LNCAP (cell line): ENCODE measurements around the gene OR2B2.
A peak's percentile ranks its signal among the peaks of the same experiment; 100 is the strongest.

Experiments
- TF ChIP-seq, protein P1 (sequence below): fragments of 450-650 bp; IDR thresholded peaks from 2 replicates; pipeline ENCODE4 v1.5.1; 2017; ENCODE audit warnings: mild to moderate bottlenecking

OR2B2 gene

DNA sequence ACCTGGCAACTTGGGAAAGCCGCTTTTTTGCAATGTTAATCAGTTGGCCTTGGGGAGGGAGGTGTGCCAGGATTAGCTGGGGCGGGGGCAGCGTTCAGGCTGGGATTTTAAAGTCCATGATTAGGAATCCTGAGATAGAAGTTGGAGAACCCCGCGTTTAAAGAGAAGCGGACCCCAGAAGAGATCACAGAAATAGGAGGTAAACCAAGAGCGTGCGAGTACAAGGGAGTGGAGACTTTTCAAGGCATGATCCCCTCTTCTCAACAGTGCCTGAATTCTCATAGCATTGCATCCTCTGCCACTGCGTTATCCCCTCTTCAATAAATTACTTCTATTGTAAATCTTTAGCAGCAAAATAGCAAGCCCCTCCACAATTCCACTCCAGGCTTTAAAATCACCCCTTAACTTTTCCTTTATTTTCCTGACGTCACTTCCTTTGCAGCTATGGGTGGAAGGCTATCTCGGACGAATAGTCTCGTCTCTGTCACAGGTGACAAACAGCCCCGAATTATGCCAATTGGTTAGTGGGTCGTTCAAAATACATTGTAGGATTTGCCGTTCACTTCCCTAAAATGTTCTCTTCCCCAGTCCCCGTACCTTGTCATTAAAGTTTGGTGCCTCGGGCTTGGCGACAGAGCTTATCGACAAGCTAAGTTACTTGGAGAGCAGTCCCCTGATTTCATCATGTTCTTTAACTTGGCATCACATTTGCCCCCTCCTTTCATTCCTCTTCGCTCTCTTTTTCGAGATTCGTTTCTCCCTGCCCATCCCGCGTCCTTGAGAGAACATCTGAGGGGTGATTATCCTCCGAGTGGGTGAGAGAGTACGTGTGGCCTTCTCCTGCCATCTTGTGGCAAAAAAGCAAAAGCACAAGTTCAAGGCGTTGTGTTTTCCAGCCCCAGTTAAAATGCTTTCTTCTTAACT is 17.1 kb downstream of the OR2B2 start:
- TF ChIP-seq, protein P1, sequence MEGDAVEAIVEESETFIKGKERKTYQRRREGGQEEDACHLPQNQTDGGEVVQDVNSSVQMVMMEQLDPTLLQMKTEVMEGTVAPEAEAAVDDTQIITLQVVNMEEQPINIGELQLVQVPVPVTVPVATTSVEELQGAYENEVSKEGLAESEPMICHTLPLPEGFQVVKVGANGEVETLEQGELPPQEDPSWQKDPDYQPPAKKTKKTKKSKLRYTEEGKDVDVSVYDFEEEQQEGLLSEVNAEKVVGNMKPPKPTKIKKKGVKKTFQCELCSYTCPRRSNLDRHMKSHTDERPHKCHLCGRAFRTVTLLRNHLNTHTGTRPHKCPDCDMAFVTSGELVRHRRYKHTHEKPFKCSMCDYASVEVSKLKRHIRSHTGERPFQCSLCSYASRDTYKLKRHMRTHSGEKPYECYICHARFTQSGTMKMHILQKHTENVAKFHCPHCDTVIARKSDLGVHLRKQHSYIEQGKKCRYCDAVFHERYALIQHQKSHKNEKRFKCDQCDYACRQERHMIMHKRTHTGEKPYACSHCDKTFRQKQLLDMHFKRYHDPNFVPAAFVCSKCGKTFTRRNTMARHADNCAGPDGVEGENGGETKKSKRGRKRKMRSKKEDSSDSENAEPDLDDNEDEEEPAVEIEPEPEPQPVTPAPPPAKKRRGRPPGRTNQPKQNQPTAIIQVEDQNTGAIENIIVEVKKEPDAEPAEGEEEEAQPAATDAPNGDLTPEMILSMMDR = peak; percentile 74

GRCh38 chr6:27893836-27894807 is 18.1 kb downstream of the OR2B2 start:
- TF ChIP-seq, protein P1 = no peak

GRCh38 chr6:27893059-27893835 is 18.9 kb downstream of the OR2B2 start:
- TF ChIP-seq, protein P1 = no peak

DNA sequence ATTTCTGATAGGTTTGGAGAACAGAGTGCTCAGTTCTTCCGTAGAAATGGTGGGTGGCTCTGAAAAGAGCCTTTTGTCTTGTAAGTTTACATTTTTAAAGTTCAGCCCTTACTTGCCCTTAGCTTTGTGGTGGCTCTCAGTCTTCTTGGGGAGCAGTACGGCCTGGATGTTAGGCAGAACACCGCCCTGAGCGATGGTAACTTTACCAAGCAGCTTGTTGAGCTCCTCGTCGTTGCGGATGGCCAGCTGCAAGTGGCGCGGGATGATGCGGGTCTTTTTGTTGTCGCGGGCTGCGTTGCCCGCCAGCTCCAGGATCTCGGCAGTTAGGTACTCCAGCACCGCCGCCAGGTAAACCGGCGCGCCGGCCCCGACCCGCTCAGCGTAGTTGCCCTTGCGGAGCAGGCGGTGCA is 19.5 kb downstream of the OR2B2 start:
- TF ChIP-seq, protein P1 = no peak

DNA sequence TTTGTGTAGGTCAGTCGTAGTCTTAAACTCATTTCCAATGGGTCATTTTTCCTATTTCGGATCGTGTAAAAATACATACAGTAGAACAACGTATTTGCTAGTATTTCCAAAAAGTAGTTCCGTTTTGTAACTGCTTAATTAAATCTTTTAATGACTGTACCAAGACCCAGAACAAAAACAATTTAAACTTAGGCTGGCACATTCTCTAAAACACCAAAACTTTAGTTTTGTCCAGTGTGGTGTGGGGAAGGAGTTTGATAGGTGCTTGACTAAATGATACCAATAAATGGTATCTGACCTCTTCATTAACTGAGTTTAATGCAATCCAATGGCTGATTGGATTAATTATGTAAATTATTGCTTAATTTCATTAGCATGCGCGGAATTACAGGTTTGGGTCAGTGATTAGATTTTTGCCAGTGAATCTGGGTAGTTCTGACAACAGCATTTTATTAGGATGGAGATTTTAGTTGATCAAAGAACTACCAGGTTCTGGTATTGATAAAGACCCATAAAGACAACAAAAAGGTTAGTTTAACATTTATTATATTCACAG is 20.8 kb downstream of the OR2B2 start:
- TF ChIP-seq, protein P1 = no peak

DNA sequence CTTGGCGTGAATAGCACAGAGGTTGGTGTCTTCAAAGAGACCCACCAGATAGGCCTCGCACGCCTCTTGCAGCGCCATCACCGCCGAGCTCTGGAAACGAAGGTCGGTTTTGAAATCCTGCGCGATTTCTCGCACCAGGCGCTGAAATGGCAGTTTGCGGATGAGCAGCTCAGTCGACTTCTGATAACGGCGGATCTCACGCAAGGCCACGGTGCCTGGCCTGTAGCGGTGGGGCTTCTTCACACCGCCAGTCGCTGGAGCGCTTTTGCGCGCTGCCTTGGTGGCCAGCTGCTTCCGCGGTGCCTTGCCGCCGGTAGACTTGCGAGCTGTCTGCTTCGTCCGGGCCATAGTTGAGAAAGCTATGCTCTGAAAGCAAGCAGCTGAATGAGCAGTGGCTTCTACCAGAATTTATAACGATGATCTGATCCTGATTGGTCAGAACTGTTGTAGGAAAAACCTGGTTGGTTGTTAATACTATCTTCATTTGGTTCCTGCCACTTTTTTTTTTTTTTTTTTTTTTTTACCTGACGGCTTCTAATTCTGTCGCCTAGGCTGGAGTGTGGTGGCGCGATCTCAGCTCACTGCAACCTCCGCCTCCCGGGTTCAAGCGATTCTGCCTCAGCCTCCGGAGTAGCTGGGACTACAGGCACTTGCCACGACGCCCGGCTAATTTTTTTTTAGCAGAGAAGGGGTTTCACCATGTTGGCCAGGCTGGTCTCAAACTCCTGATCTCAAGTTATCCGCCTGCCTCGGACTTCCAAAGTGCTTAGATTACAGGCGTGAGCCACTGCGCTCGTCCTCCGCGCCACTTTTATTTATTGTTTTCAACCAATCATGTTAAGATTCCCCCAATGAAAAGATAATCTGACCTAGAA is 21.5 kb downstream of the OR2B2 start:
- TF ChIP-seq, protein P1 = no peak
